NB4 (cell line): ENCODE results near the gene PIP4P1.

ENCODE experiments used
- DNase-seq: peaks from one replicate; pipeline ENCODE4 v3.0.0; 2010; ENCODE audit warnings: low read depth
- H3K4me3 ChIP-seq: one replicate; pipeline ENCODE4 v1.5.1; 2011; ENCODE audit warnings: mild to moderate bottlenecking, low read depth, low read length, moderate library complexity
- CTCF ChIP-seq: IDR thresholded peaks from one replicate; pipeline ENCODE4 v1.5.1; 2012; ENCODE audit warnings: low read depth, low read length
- MAX ChIP-seq: IDR thresholded peaks from 2 replicates; pipeline ENCODE4 v1.6.1; 2011; ENCODE audit warnings: low read depth, low read length
- MYC ChIP-seq: IDR thresholded peaks from 2 replicates; pipeline ENCODE4 v1.6.1; 2011; ENCODE audit warnings: low read depth, low read length
- POLR2A ChIP-seq: IDR thresholded peaks from 2 replicates; pipeline ENCODE4 v1.6.1; 2011; ENCODE audit warnings: mild to moderate bottlenecking; ENCODE audit not compliant: insufficient read length; ENCODE audit errors: extremely low read depth

PIP4P1 gene

GRCh38 chr14:20440465-20440864 is 20.8 kb downstream of the PIP4P1 start:
- H3K4me3 ChIP-seq, result no peak overlapping the region
- TF ChIP-seq CTCF, result no peak
- no peak for TF ChIP-seq POLR2A
- no peak for TF ChIP-seq MYC
- no peak for TF ChIP-seq MAX
- no peak for DNase-seq

- no peak for TF ChIP-seq MAX
- TF ChIP-seq CTCF, result no peak
- TF ChIP-seq POLR2A, result no peak
- TF ChIP-seq MYC, result no peak
- DNase-seq, result peak; percentile 44
- H3K4me3 ChIP-seq, result no peak overlapping the region
These were observed 22.6 kb downstream of the PIP4P1 start for GRCh38 chr14:20438664-20439063.

- TF ChIP-seq CTCF (no peak), MAX (no peak), MYC (no peak), POLR2A (no peak)
- no peak overlapping the region for H3K4me3 ChIP-seq
- no peak for DNase-seq
These were observed 24.9 kb downstream of the PIP4P1 start for GRCh38 chr14:20436363-20436755.

- H3K4me3 ChIP-seq, result no peak within 1 kb of the TSS
- no peak for TF ChIP-seq MYC
- no peak for TF ChIP-seq POLR2A
- no peak for TF ChIP-seq MAX
- TF ChIP-seq CTCF, result no peak
- no peak for DNase-seq
These were observed 25.5 kb downstream of the PIP4P1 start, which contains the start of gene KLHL33 for GRCh38 chr14:20435582-20436362. KLHL33 (minus strand) TSS chr14:20436166; CDS start chr14:20435811, 355 bp downstream.

GRCh38 chr14:20434701-20435581 is 26.3 kb downstream of the PIP4P1 start:
- DNase-seq, result no peak
- no peak overlapping the region for H3K4me3 ChIP-seq
- TF ChIP-seq MYC, result no peak
